HEK293T (cell line): Measurements from ENCODE around the gene ATP9B.
"Not testable (repeated sequence)": the region's sequence is repeated elsewhere in the genome, so short reads cannot be mapped to it uniquely, and the experiment has no call there.

Experiments used
- CTCF ChIA-PET: fragments of 350-600 bp; formaldehyde crosslinking; extraction: SDS; loops from one replicate; lab custom pipeline; 2021; ENCODE audit warnings: antibody characterized with exemption, inconsistent platforms; lab: Yijun Ruan, JAX
- POLR2A ChIA-PET: fragments of 350-600 bp; formaldehyde crosslinking; extraction: SDS; loops from one replicate; lab custom pipeline; 2020; ENCODE audit warnings: antibody characterized with exemption, inconsistent platforms; lab: Yijun Ruan, JAX
- DNase-seq: peaks from one replicate; pipeline ENCODE4 v3.0.0; 2012; ENCODE audit warnings: mixed read lengths; ENCODE audit errors: extremely low spot score
- ARNT ChIP-seq: fragments of 450-650 bp; IDR thresholded peaks from 2 replicates; pipeline ENCODE4 v1.6.1; 2017; ENCODE audit warnings: mild to moderate bottlenecking
- BHLHE40 ChIP-seq: fragments of 450-650 bp; IDR thresholded peaks from 2 replicates; pipeline ENCODE4 v1.6.1; 2016; ENCODE audit warnings: mild to moderate bottlenecking, moderate library complexity, borderline replicate concordance
- CTBP1 ChIP-seq: fragments of 450-650 bp; IDR thresholded peaks from 2 replicates; pipeline ENCODE4 v1.6.1; 2016; ENCODE audit warnings: borderline replicate concordance
- ELF4 ChIP-seq: fragments of 450-650 bp; IDR thresholded peaks from 2 replicates; pipeline ENCODE4 v1.6.1; 2017; ENCODE audit warnings: antibody characterized with exemption
- FOXA1 ChIP-seq: fragments of 450-650 bp; IDR thresholded peaks from 2 replicates; pipeline ENCODE4 v1.6.1; 2016; ENCODE audit warnings: mild to moderate bottlenecking
- FOXK2 ChIP-seq: fragments of 450-650 bp; IDR thresholded peaks from 2 replicates; pipeline ENCODE4 v1.6.1; 2016; ENCODE audit warnings: mild to moderate bottlenecking
- FOXM1 ChIP-seq: fragments of 450-650 bp; IDR thresholded peaks from 2 replicates; pipeline ENCODE4 v1.6.1; 2017; ENCODE audit warnings: mild to moderate bottlenecking, borderline replicate concordance
- HDGF ChIP-seq: fragments of 450-650 bp; IDR thresholded peaks from 2 replicates; pipeline ENCODE4 v1.6.1; 2017; ENCODE audit warnings: antibody characterized with exemption, borderline replicate concordance
- L3MBTL2 ChIP-seq: fragments of 450-650 bp; conservative IDR thresholded peaks from 2 replicates; pipeline ENCODE4 v1.6.1; 2016; ENCODE audit warnings: mild to moderate bottlenecking
- LEF1 ChIP-seq: fragments of 450-650 bp; IDR thresholded peaks from 2 replicates; pipeline ENCODE4 v1.6.1; 2017; ENCODE audit warnings: mild to moderate bottlenecking, borderline replicate concordance
- NFRKB ChIP-seq: fragments of 450-650 bp; IDR thresholded peaks from 2 replicates; pipeline ENCODE4 v1.6.1; 2016; ENCODE audit warnings: mild to moderate bottlenecking, moderate library complexity
- PKNOX1 ChIP-seq: fragments of 450-650 bp; IDR thresholded peaks from 2 replicates; pipeline ENCODE4 v1.6.1; 2016
- SP1 ChIP-seq: fragments of 450-650 bp; IDR thresholded peaks from 2 replicates; pipeline ENCODE4 v1.6.1; 2017
- SUZ12 ChIP-seq: fragments of 450-650 bp; IDR thresholded peaks from 2 replicates; pipeline ENCODE4 v1.6.1; 2016; ENCODE audit warnings: mild to moderate bottlenecking
- TARDBP ChIP-seq: fragments of 450-650 bp; IDR thresholded peaks from 2 replicates; pipeline ENCODE4 v1.6.1; 2016
- ZNF384 ChIP-seq: fragments of 450-650 bp; IDR thresholded peaks from 2 replicates; pipeline ENCODE4 v1.6.1; 2016

ATP9B gene

GRCh38 chr18:79257480-79257879 is 188.3 kb downstream of the ATP9B start:
- no peak for TF ChIP-seq CTBP1

GRCh38 chr18:79258447-79258846 is 189.3 kb downstream of the ATP9B start:
- TF ChIP-seq BHLHE40: no peak
- no peak for TF ChIP-seq TARDBP
- TF ChIP-seq NFRKB: no peak
- TF ChIP-seq FOXA1: no peak
- no peak for TF ChIP-seq ARNT
- TF ChIP-seq HDGF: no peak
- no peak for TF ChIP-seq ELF4
- no peak for TF ChIP-seq ZNF384
- no peak for TF ChIP-seq FOXM1
- TF ChIP-seq LEF1: no peak
- no peak for TF ChIP-seq SUZ12
- no peak for TF ChIP-seq L3MBTL2
- no peak for TF ChIP-seq CTBP1
- TF ChIP-seq PKNOX1: no peak
- no peak for TF ChIP-seq FOXK2
- no peak for TF ChIP-seq SP1
- ChIA-PET CTCF (no interaction called here), POLR2A (no interaction called here)
- no peak for DNase-seq

More at GRCh38 chr18:79257480-79257879, 188.3 kb downstream of the ATP9B start:
- CTCF ChIA-PET: no interaction called here
- POLR2A ChIA-PET: no interaction called here
- no peak for DNase-seq

DNA sequence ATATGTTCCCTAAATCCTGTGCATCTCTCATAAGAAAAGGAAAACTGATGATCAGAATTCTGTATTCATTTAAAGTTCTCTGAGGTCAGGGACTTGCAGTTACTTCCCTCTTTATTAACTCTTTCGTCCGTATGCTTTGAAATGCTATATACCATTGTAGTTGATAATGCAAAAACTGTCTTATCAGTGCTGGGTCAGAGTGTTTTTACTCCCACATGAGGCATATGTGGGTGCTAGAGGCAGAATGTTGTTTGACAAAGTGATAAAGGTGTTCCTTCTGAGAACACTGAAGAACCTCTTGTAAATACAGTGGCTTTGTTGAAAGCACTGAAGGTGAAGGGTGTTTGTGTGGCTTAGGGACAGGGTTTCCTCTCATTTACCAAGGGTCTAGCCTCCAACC is 190.0 kb downstream of the ATP9B start:
- ChIA-PET CTCF (no interaction called here), POLR2A (no interaction called here)
- no peak for DNase-seq
- TF ChIP-seq HDGF (no peak), NFRKB (no peak), L3MBTL2 (no peak), SP1 (no peak), BHLHE40 (no peak)

DNA sequence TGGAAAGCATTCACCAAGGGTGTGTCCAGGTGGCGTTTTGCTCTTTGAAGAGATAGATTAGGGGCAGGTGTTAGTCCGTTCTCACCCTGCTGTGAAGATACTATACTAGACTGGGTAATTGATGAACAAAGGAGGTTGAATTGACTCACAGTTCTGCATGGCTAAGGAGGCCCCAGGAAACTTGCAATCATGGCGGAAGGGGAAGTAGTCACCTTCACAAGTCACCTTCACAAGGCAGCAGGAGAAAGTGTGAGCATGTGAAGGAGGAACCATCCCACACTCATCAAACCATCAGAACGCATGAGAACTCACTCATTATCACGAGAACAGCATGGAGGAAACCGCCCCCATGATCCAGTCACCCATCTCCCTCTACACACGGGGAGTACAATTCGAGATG is 190.8 kb downstream of the ATP9B start:
- TF ChIP-seq PKNOX1: no peak
- TF ChIP-seq HDGF: no peak
- no peak for TF ChIP-seq FOXK2
- no peak for TF ChIP-seq SUZ12
- no peak for TF ChIP-seq BHLHE40
- TF ChIP-seq ZNF384: no peak
- TF ChIP-seq CTBP1: no peak
- no peak for TF ChIP-seq SP1
- no peak for TF ChIP-seq LEF1
- no peak for TF ChIP-seq ARNT
- no peak for TF ChIP-seq FOXM1
- TF ChIP-seq TARDBP: no peak
- TF ChIP-seq FOXA1: no peak
- no peak for TF ChIP-seq NFRKB
- no peak for TF ChIP-seq ELF4
- ChIA-PET POLR2A (no interaction called here), CTCF (no interaction called here)
- no peak for DNase-seq

DNA sequence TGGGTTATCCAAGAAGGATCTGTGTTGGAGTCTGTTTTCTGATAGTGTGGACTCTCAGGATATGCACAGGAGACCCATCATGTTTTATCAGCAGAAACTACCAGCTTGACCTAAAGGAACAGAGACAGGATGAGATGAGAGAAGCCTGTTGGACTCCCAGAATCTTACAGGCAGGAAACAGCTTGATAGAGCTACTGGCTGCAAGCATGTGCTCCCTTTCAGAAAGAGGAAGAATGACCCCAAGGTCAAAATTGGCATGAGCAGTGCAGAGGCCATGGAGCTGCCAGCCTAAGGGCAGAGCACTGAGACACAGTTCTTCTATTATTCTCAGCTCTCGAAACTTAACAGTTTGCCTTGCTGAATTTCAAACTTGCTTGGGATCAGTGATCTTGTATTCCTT is 191.3 kb downstream of the ATP9B start:
- DNase-seq: no peak
- TF ChIP-seq FOXA1 (no peak), ZNF384 (no peak), ELF4 (no peak), SP1 (no peak), TARDBP (no peak), FOXK2 (no peak), SUZ12 (no peak), PKNOX1 (no peak), FOXM1 (no peak), LEF1 (no peak), BHLHE40 (no peak)
- POLR2A ChIA-PET: no interaction called here
- CTCF ChIA-PET: no interaction called here

GRCh38 chr18:79265068-79265467 is 195.9 kb downstream of the ATP9B start:
- POLR2A ChIA-PET, CTCF ChIA-PET, DNase-seq: not testable (repeated sequence)

- DNase-seq, POLR2A ChIA-PET, CTCF ChIA-PET: not testable (repeated sequence)
Measured at GRCh38 chr18:79271812-79272211, 202.6 kb downstream of the ATP9B start.

- TF ChIP-seq FOXK2 (no peak), ZNF384 (no peak), SUZ12 (no peak), ARNT (no peak)
- CTCF ChIA-PET: no interaction called here
- DNase-seq: no peak
- POLR2A ChIA-PET: no interaction called here
Measured at GRCh38 chr18:79272916-79273315, 203.7 kb downstream of the ATP9B start.
